ENCODE measurements around the gene SEPTIN11.

The SEPTIN11 gene

GRCh38 chr4:76969495-76969894 lies 19.9 kb downstream of the SEPTIN11 start:
- H3K4me3 ChIP-seq (ENCODE audit: low read depth, low read length) = no peak overlapping the region
- TF ChIP-seq, protein P1, sequence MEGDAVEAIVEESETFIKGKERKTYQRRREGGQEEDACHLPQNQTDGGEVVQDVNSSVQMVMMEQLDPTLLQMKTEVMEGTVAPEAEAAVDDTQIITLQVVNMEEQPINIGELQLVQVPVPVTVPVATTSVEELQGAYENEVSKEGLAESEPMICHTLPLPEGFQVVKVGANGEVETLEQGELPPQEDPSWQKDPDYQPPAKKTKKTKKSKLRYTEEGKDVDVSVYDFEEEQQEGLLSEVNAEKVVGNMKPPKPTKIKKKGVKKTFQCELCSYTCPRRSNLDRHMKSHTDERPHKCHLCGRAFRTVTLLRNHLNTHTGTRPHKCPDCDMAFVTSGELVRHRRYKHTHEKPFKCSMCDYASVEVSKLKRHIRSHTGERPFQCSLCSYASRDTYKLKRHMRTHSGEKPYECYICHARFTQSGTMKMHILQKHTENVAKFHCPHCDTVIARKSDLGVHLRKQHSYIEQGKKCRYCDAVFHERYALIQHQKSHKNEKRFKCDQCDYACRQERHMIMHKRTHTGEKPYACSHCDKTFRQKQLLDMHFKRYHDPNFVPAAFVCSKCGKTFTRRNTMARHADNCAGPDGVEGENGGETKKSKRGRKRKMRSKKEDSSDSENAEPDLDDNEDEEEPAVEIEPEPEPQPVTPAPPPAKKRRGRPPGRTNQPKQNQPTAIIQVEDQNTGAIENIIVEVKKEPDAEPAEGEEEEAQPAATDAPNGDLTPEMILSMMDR (IDR thresholded peaks at IDR 0.05; ENCODE audit: low read depth, low read length) = no peak

DNA sequence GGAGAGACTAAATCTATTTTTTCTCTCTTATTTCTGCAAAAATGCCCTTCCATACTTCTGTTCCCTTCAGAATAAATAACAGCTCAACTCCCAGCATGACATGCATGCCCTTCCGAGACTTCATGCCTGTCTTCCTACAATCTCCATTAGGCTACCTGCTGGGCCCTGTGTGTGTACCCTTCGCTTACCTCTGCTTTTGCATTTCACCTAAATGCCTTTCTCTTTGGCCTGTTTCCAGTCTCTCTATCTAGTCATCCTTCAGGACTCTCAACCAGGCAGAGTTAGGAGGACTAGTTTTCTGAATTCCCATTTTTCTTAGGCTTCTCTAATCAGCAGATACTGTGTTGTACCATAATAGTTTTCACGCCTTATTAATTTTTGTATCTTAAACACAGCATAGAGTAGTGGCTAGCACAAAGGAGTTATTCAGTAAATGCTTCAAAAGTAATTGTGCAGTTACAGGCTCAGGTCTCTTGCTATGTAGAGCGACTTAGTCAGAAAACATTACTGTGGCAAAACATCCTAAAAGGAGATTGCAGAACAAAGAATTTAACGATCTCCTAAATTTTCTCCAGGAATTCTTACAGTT lies 20.5 kb downstream of the SEPTIN11 start:
- TF ChIP-seq, protein P1 (IDR thresholded peaks at IDR 0.05; ENCODE audit: low read depth, low read length) = no peak
- H3K4me3 ChIP-seq (ENCODE audit: low read depth, low read length) = no peak overlapping the region

DNA sequence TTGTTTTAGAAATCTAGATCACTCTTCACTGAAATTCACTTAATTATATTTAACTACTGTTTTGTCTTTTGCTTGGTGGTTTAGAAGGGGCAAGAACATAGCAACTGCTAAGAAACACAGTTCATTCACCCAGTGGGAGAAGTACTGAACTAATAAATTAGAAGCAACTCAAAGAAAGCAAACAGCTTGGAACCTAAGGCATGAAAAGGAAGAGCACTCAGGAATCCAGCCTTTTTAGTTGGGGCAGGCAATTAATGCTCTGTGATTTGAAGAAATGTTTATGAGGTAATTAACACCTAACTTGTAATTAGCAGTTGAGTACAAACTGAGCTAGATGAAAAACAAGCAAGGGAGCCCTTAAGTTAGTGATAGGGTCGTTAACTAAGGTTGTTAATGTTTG lies 22.8 kb downstream of the SEPTIN11 start:
- no peak overlapping the region for H3K4me3 ChIP-seq (ENCODE audit: low read depth, low read length)
- TF ChIP-seq, protein P1 (IDR thresholded peaks at IDR 0.05; ENCODE audit: low read depth, low read length) = no peak

DNA sequence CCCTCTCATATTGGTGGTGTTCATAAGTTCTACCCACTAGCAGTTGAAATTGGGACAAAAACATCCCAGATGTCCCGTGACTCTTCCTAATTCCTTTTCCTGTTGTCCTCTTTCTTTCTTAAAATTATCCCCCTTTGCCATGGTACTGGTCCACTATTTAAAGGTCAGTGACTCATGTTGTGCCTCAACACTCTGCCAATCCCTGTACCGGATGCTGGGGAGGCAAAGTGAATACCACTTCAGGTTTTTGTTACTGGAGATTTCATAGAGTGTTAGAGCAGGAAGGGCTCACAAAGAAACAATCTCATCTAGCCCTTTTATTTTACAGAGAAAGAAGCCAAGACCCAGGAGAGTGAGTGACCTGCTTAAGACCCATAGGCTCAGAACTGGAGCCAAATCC lies 24.6 kb downstream of the SEPTIN11 start:
- no peak overlapping the region for H3K4me3 ChIP-seq (ENCODE audit: low read depth, low read length)
- TF ChIP-seq, protein P1 (IDR thresholded peaks at IDR 0.05; ENCODE audit: low read depth, low read length) = no peak

- no peak overlapping the region for H3K4me3 ChIP-seq (ENCODE audit: low read depth, low read length)
- TF ChIP-seq, protein P1 (IDR thresholded peaks at IDR 0.05; ENCODE audit: low read depth, low read length) = no peak
Observed at GRCh38 chr4:76977113-76977512, 27.6 kb downstream of the SEPTIN11 start.

DNA sequence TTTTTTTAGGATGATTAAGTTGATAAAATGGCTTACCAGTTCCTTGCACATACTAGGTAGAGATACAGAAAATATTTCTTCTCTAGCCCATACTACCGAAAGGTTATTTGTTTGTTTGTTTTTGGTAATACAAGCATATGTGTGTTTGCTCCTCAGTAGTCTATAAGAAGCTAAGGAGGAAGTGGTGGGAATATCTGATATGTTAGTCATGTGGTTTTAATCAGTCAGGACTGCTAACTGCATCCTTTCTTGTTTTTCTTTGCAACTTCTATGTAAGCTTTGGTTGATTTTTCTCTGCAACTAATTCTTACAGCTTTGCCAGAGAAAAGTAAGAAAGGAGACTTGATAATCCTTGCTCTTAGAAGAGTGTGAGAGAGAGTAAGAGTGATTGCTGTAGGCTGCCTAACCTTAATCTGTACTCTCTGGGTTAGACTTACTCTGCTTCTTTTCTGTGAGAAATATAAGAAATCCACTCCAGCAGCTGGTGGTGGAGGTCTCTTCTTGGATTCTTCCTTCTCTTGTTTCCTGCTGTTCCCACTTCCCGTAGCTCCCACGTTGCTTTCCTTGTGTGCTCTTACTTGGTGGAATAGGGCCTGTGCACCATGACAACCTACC lies 28.3 kb downstream of the SEPTIN11 start:
- TF ChIP-seq, protein P1 (IDR thresholded peaks at IDR 0.05; ENCODE audit: low read depth, low read length) = no peak
- H3K4me3 ChIP-seq (ENCODE audit: low read depth, low read length) = no peak overlapping the region

GRCh38 chr4:76979236-76979635 lies 29.7 kb downstream of the SEPTIN11 start:
- TF ChIP-seq, protein P1 (IDR thresholded peaks at IDR 0.05; ENCODE audit: low read depth, low read length) = no peak
- H3K4me3 ChIP-seq (ENCODE audit: low read depth, low read length) = no peak overlapping the region
